GM12892 (cell line): ENCODE measurements around the gene HLA-DMA.

Experiments used
- POLR2A ChIP-seq: IDR thresholded peaks from 2 replicates; pipeline ENCODE4 v1.6.1; 2011; ENCODE audit warnings: low read depth, low read length, control low read depth
- POLR2AphosphoS5 ChIP-seq: IDR thresholded peaks from 2 replicates; pipeline ENCODE4 v1.6.1; 2011; ENCODE audit warnings: low read depth, low read length, control low read depth

DNA sequence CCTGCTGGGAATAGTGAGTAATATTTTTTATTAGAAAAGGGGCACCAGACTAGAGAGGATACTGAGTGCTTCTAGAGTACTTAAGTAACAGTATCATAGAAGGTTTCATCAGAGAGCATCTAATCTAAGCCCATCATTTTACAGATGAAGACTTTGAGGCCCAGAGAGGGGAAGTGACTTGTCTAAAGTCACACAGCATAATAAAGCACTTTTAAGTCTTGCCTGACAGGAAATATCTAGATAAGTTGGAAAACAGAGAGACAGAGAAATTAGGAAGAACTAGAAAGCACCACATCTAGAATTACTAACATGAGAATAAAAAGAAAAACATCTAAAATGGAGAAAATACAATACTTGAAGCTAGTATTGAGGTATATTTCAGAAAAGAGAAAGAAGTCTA, 6.0 kb downstream of the HLA-DMA start:
- TF ChIP-seq POLR2A (no peak), POLR2AphosphoS5 (no peak)
